GM23338 (cell line): ENCODE measurements around the gene LRRTM2. TPM values are rescaled to one million over a fixed set of nuclear protein-coding genes. Genes with fewer than 3 reads are reported as not detected.

Source experiments
- ATAC-seq: fragments of 200-7000 bp; cut with Tn5 transposase; 3 replicates; pipeline ENCODE4 v1.9.1; 2020
- DNase-seq: peaks from one replicate; pipeline ENCODE4 v3.0.0-alpha.2; 2015; ENCODE audit warnings: low spot score
- H2AFZ ChIP-seq: fragments of 200-600 bp; sonication (generic); 2 replicates; pipeline ENCODE4 v1.8.0; 2016; ENCODE audit warnings: antibody characterized with exemption, mild to moderate bottlenecking, moderate library complexity
- H3F3A ChIP-seq: fragments of 200-600 bp; sonication (generic); replicated peaks from 2 replicates; pipeline ENCODE4 v1.8.0; 2017; ENCODE audit warnings: antibody characterized with exemption, mixed run types, low read depth
- H3K27ac ChIP-seq: fragments of 200-600 bp; sonication (generic); 2 replicates; pipeline ENCODE4 v1.6.1; 2016; ENCODE audit warnings: low read depth
- H3K27me3 ChIP-seq: fragments of 200-600 bp; sonication (generic); 2 replicates; pipeline ENCODE4 v1.8.0; 2016; ENCODE audit warnings: mild to moderate bottlenecking, mixed run types, moderate library complexity; ENCODE audit not compliant: insufficient read depth
- H3K36me3 ChIP-seq: fragments of 200-600 bp; sonication (generic); 2 replicates; pipeline ENCODE4 v1.8.0; 2016; ENCODE audit warnings: mild to moderate bottlenecking; ENCODE audit not compliant: insufficient read depth
- H3K4me1 ChIP-seq: fragments of 200-600 bp; sonication (generic); 2 replicates; pipeline ENCODE4 v1.8.0; 2016; ENCODE audit warnings: mild to moderate bottlenecking, moderate library complexity; ENCODE audit not compliant: insufficient read depth
- H3K4me2 ChIP-seq: fragments of 200-600 bp; sonication (generic); 2 replicates; pipeline ENCODE4 v1.7.1; 2017; ENCODE audit warnings: mixed run types
- H3K4me3 ChIP-seq: fragments of 200-600 bp; sonication (generic); 2 replicates; pipeline ENCODE4 v1.6.1; 2016; ENCODE audit warnings: mixed run types
- H3K79me2 ChIP-seq: fragments of 200-600 bp; sonication (generic); replicated peaks from 2 replicates; pipeline ENCODE4 v1.8.0; 2017; ENCODE audit warnings: mild to moderate bottlenecking; ENCODE audit not compliant: insufficient read depth
- H3K9me2 ChIP-seq: fragments of 200-600 bp; sonication (generic); 2 replicates; pipeline ENCODE4 v1.8.0; 2017; ENCODE audit not compliant: insufficient read depth
- H4K20me1 ChIP-seq: fragments of 200-600 bp; sonication (generic); replicated peaks from 2 replicates; pipeline ENCODE4 v1.8.0; 2017; ENCODE audit warnings: mild to moderate bottlenecking; ENCODE audit not compliant: insufficient read depth
- H3K27ac Mint-ChIP-seq: 2 replicates; pipeline ENCODE4 v1.8.0; 2020; ENCODE audit warnings: inconsistent platforms, mild to moderate bottlenecking, moderate library complexity, mixed read lengths
- H3K27me3 Mint-ChIP-seq: 3 replicates; pipeline ENCODE4 v1.8.0; 2022; ENCODE audit warnings: low read depth, mild to moderate bottlenecking, moderate library complexity, mixed read lengths, inconsistent platforms; ENCODE audit not compliant: insufficient read depth, poor library complexity
- H3K36me3 Mint-ChIP-seq: 3 replicates; pipeline ENCODE4 v1.8.0; 2021; ENCODE audit warnings: low read depth, mild to moderate bottlenecking, inconsistent platforms, moderate library complexity, mixed read lengths
- H3K4me1 Mint-ChIP-seq: 3 replicates; pipeline ENCODE4 v1.8.0; 2020; ENCODE audit warnings: mild to moderate bottlenecking, inconsistent platforms, mixed read lengths
- H3K4me3 Mint-ChIP-seq: 3 replicates; pipeline ENCODE4 v1.8.0; 2021; ENCODE audit warnings: moderate library complexity, mild to moderate bottlenecking, inconsistent platforms, mixed read lengths
- H3K9me3 Mint-ChIP-seq: 3 replicates; pipeline ENCODE4 v1.8.0; 2020; ENCODE audit warnings: moderate library complexity, mild to moderate bottlenecking, inconsistent platforms, mixed read lengths
- CREB1 ChIP-seq: fragments of 250-450 bp; sonication (Bioruptor Pico); IDR thresholded peaks from 2 replicates; pipeline ENCODE4 v1.5.0; 2020; ENCODE audit warnings: low read depth, mild to moderate bottlenecking, moderate library complexity
- EZH2 ChIP-seq: fragments of 200-600 bp; sonication (generic); IDR thresholded peaks from one replicate; pipeline ENCODE4 v1.8.0; 2017; ENCODE audit warnings: antibody characterized with exemption, mild to moderate bottlenecking, low read depth; ENCODE audit not compliant: unreplicated experiment
- EZH2phosphoT487 ChIP-seq: fragments of 200-600 bp; sonication (generic); IDR thresholded peaks from one replicate; pipeline ENCODE4 v1.8.1; 2018; ENCODE audit warnings: antibody characterized with exemption; ENCODE audit not compliant: unreplicated experiment
- JUNB ChIP-seq: IDR thresholded peaks from one replicate; pipeline ENCODE4 v1.6.1; 2016; ENCODE audit warnings: antibody characterized with exemption; ENCODE audit not compliant: unreplicated experiment
- NANOG ChIP-seq: IDR thresholded peaks from 2 replicates; pipeline ENCODE4 v1.6.1; 2016; ENCODE audit warnings: antibody characterized with exemption, borderline replicate concordance
- POLR2AphosphoS5 ChIP-seq: IDR thresholded peaks from 2 replicates; pipeline ENCODE4 v1.6.1; 2016; ENCODE audit warnings: antibody characterized with exemption, low read depth
- STAT1 ChIP-seq: IDR thresholded peaks from one replicate; pipeline ENCODE4 v1.6.1; 2016; ENCODE audit warnings: antibody characterized with exemption; ENCODE audit not compliant: unreplicated experiment
- ZNF114 ChIP-seq: fragments of 250-450 bp; sonication (Bioruptor Pico); IDR thresholded peaks from 2 replicates; pipeline ENCODE4 v1.5.0; 2020; ENCODE audit warnings: mild to moderate bottlenecking, moderate library complexity
- ZNF331 ChIP-seq: fragments of 250-450 bp; sonication (Bioruptor Pico); IDR thresholded peaks from 2 replicates; pipeline ENCODE4 v1.5.0; 2020; ENCODE audit warnings: low read depth, mild to moderate bottlenecking, moderate library complexity
- long read RNA-seq: library from polyadenylated mRNA; unstranded; transcript quantifications from one replicate; pipeline ENCODE4 v2.0.0, GENCODE V29; 2020; ENCODE audit not compliant: unreplicated experiment
- polyA plus RNA-seq: library from polyadenylated mRNA; unstranded; fragments of >200 nt; fragmentation: Nextera tagmentation; extraction: Ambion mirVana; gene quantifications from 2 replicates; pipeline ENCODE4 v1.2.1, GENCODE V29; 2016
- total RNA-seq: library from RNA; depleted of rRNA; stranded (reverse); fragments of >200 nt; shearing (Covaris generic); gene quantifications from 2 replicates; pipeline ENCODE4 v1.2.3, GENCODE V29; 2014; rRNA removed
- TF ChIP-seq, protein P1 (sequence below): fragments of 250-450 bp; sonication (Bioruptor Pico); IDR thresholded peaks from 2 replicates; pipeline ENCODE4 v1.5.0; 2020; ENCODE audit warnings: mild to moderate bottlenecking, moderate library complexity
- TF ChIP-seq, protein P2 (sequence below): IDR thresholded peaks from one replicate; pipeline ENCODE4 v1.6.1; 2018; ENCODE audit warnings: antibody characterized with exemption; ENCODE audit not compliant: unreplicated experiment
- TF ChIP-seq, protein P3 (sequence below): IDR thresholded peaks from 2 replicates; pipeline ENCODE4 v1.6.1; 2016; ENCODE audit warnings: antibody characterized with exemption

The LRRTM2 gene, protein sequence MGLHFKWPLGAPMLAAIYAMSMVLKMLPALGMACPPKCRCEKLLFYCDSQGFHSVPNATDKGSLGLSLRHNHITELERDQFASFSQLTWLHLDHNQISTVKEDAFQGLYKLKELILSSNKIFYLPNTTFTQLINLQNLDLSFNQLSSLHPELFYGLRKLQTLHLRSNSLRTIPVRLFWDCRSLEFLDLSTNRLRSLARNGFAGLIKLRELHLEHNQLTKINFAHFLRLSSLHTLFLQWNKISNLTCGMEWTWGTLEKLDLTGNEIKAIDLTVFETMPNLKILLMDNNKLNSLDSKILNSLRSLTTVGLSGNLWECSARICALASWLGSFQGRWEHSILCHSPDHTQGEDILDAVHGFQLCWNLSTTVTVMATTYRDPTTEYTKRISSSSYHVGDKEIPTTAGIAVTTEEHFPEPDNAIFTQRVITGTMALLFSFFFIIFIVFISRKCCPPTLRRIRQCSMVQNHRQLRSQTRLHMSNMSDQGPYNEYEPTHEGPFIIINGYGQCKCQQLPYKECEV
- total RNA-seq = not detected in 2 replicates
- polyA plus RNA-seq = 0.89 and 1.5 TPM in 2 replicates
- long read RNA-seq = 0 reads

DNA sequence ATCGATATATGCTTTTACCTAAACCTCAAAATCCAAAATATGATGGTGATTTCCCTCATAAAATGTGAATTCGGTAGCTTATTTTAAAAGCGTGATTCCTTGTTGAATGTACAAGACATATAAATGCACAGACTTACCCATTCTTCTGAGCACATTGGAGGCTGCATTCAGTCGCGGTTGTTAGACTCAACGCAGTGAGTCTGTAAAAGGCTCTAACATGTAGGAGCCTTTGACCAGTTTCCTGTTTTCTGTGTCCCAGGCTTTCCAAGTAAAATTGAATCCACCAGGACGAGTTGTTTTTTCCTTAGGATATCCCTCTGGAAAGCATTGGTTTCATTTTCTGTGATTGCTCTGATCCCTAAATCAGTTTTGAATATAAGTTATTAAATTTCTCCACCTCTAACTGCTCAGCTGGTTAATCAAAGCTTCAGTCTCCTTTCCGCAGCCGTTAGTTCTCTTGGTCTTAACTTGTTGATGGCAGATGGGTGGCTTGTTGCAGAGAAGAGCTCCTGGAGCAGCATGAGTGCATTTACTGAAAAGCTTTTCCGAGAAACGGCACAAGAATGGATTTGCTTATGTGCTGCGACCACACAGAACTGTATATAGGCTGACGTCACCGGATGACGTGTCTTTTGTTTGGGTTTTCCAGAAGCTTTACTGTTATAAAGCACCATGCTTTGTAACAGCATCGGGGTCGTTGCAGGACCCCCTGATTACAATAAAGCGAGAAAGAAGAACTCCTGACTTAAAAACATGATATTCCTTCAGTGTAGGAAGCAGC lies at the start of gene LRRTM2:
Gene LRRTM2, minus strand, starts transcription at position 565 of the 781 bp plus-strand sequence. Its CDS starts 424 bp downstream, at position 141.
- H3K9me3 Mint-ChIP-seq = no peaks in the 10 kb centered on the region
- Histone ChIP-seq H3F3A (no peaks in the 10 kb centered on the region; the same call in 1 of the 2 replicates), H3K4me2 (peak within 1 kb of the TSS; percentile 49), H3K4me1 (peaks cover 72% of the 10 kb centered on the region), H4K20me1 (peaks cover 12% of the 10 kb centered on the region; the same call in 1 of the 2 replicates), H3K4me3 (no peak within 1 kb of the TSS), H3K79me2 (peaks cover 78% of the 10 kb centered on the region), H3K36me3 (no peaks in the 10 kb centered on the region), H3K27ac (peak within 1 kb of the TSS; percentile 1; the same call in 1 of the 2 replicates), H3K27me3 (no peaks in the 10 kb centered on the region), H3K9me2 (no peaks in the 10 kb centered on the region), H2AFZ (no peak within 1 kb of the TSS)
- H3K4me1 Mint-ChIP-seq = peaks cover 78% of the 10 kb centered on the region
- H3K4me3 Mint-ChIP-seq = no peak within 1 kb of the TSS
- no peak for ATAC-seq
- H3K27me3 Mint-ChIP-seq = peaks cover 9% of the 10 kb centered on the region
- no peak for DNase-seq
- H3K27ac Mint-ChIP-seq = peak within 1 kb of the TSS; percentile 77; the same call in 1 of the 2 replicates
- H3K36me3 Mint-ChIP-seq = no peaks in the 10 kb centered on the region
- TF ChIP-seq, protein P1, sequence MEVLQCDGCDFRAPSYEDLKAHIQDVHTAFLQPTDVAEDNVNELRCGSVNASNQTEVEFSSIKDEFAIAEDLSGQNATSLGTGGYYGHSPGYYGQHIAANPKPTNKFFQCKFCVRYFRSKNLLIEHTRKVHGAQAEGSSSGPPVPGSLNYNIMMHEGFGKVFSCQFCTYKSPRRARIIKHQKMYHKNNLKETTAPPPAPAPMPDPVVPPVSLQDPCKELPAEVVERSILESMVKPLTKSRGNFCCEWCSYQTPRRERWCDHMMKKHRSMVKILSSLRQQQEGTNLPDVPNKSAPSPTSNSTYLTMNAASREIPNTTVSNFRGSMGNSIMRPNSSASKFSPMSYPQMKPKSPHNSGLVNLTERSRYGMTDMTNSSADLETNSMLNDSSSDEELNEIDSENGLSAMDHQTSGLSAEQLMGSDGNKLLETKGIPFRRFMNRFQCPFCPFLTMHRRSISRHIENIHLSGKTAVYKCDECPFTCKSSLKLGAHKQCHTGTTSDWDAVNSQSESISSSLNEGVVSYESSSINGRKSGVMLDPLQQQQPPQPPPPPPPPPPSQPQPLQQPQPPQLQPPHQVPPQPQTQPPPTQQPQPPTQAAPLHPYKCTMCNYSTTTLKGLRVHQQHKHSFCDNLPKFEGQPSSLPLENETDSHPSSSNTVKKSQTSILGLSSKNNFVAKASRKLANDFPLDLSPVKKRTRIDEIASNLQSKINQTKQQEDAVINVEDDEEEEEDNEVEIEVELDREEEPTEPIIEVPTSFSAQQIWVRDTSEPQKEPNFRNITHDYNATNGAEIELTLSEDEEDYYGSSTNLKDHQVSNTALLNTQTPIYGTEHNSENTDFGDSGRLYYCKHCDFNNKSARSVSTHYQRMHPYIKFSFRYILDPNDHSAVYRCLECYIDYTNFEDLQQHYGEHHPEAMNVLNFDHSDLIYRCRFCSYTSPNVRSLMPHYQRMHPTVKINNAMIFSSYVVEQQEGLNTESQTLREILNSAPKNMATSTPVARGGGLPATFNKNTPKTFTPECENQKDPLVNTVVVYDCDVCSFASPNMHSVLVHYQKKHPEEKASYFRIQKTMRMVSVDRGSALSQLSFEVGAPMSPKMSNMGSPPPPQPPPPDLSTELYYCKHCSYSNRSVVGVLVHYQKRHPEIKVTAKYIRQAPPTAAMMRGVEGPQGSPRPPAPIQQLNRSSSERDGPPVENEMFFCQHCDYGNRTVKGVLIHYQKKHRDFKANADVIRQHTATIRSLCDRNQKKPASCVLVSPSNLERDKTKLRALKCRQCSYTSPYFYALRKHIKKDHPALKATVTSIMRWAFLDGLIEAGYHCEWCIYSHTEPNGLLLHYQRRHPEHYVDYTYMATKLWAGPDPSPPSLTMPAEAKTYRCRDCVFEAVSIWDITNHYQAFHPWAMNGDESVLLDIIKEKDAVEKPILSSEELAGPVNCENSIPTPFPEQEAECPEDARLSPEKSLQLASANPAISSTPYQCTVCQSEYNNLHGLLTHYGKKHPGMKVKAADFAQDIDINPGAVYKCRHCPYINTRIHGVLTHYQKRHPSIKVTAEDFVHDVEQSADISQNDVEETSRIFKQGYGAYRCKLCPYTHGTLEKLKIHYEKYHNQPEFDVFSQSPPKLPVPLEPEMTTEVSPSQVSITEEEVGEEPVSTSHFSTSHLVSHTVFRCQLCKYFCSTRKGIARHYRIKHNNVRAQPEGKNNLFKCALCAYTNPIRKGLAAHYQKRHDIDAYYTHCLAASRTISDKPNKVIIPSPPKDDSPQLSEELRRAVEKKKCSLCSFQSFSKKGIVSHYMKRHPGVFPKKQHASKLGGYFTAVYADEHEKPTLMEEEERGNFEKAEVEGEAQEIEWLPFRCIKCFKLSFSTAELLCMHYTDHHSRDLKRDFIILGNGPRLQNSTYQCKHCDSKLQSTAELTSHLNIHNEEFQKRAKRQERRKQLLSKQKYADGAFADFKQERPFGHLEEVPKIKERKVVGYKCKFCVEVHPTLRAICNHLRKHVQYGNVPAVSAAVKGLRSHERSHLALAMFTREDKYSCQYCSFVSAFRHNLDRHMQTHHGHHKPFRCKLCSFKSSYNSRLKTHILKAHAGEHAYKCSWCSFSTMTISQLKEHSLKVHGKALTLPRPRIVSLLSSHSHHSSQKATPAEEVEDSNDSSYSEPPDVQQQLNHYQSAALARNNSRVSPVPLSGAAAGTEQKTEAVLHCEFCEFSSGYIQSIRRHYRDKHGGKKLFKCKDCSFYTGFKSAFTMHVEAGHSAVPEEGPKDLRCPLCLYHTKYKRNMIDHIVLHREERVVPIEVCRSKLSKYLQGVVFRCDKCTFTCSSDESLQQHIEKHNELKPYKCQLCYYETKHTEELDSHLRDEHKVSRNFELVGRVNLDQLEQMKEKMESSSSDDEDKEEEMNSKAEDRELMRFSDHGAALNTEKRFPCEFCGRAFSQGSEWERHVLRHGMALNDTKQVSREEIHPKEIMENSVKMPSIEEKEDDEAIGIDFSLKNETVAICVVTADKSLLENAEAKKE (CRISPR knock-in tag) = no peak
- TF ChIP-seq, protein P2, sequence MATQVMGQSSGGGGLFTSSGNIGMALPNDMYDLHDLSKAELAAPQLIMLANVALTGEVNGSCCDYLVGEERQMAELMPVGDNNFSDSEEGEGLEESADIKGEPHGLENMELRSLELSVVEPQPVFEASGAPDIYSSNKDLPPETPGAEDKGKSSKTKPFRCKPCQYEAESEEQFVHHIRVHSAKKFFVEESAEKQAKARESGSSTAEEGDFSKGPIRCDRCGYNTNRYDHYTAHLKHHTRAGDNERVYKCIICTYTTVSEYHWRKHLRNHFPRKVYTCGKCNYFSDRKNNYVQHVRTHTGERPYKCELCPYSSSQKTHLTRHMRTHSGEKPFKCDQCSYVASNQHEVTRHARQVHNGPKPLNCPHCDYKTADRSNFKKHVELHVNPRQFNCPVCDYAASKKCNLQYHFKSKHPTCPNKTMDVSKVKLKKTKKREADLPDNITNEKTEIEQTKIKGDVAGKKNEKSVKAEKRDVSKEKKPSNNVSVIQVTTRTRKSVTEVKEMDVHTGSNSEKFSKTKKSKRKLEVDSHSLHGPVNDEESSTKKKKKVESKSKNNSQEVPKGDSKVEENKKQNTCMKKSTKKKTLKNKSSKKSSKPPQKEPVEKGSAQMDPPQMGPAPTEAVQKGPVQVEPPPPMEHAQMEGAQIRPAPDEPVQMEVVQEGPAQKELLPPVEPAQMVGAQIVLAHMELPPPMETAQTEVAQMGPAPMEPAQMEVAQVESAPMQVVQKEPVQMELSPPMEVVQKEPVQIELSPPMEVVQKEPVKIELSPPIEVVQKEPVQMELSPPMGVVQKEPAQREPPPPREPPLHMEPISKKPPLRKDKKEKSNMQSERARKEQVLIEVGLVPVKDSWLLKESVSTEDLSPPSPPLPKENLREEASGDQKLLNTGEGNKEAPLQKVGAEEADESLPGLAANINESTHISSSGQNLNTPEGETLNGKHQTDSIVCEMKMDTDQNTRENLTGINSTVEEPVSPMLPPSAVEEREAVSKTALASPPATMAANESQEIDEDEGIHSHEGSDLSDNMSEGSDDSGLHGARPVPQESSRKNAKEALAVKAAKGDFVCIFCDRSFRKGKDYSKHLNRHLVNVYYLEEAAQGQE = no peak
- TF ChIP-seq JUNB (no peak), STAT1 (no peak), EZH2 (no peak), NANOG (no peak), EZH2phosphoT487 (no peak), POLR2AphosphoS5 (no peak), CREB1 (no peak), ZNF331 (CRISPR knock-in tag) (no peak), ZNF114 (CRISPR knock-in tag) (no peak)
- TF ChIP-seq, protein P3, sequence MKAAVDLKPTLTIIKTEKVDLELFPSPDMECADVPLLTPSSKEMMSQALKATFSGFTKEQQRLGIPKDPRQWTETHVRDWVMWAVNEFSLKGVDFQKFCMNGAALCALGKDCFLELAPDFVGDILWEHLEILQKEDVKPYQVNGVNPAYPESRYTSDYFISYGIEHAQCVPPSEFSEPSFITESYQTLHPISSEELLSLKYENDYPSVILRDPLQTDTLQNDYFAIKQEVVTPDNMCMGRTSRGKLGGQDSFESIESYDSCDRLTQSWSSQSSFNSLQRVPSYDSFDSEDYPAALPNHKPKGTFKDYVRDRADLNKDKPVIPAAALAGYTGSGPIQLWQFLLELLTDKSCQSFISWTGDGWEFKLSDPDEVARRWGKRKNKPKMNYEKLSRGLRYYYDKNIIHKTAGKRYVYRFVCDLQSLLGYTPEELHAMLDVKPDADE = no peak
